Liver (tissue), 3 donors: Measurements from ENCODE around the gene SH3PXD2B.

Source experiments
- CTCF ChIP-seq: fragments of 150-350 bp; IDR thresholded peaks from 2 replicates; pipeline ENCODE4 v1.5.1; 2017; ENCODE audit warnings: improper control_type of control experiment, low read depth, low read length; ENCODE audit not compliant: missing input control
- HNF4A ChIP-seq, 2 donors: conservative IDR thresholded peaks; 2 replicates each; pipeline ENCODE4 v1.6.1; 2016; ENCODE audit warnings: antibody characterized with exemption in 2 of 2, mild to moderate bottlenecking in 2 of 2
- JUND ChIP-seq, 2 donors: IDR thresholded peaks; 2 replicates each; pipeline ENCODE4 v1.6.1; 2016; ENCODE audit warnings: antibody characterized with exemption in 2 of 2
- REST ChIP-seq: IDR thresholded peaks from 2 replicates; pipeline ENCODE4 v1.6.1; 2016; ENCODE audit warnings: antibody characterized with exemption, mild to moderate bottlenecking
- TAF1 ChIP-seq: conservative IDR thresholded peaks from 2 replicates; pipeline ENCODE4 v1.6.1; 2016; ENCODE audit warnings: antibody characterized with exemption, mild to moderate bottlenecking
- donor health status: healthy.
- donor health status: healthy.

- TF ChIP-seq JUND (IDR thresholded peaks at IDR 0.05) (no peak), TAF1 (no peak), REST (no peak), CTCF (no peak), HNF4A (conservative IDR thresholded peaks at IDR 0.05) (no peak)
Measured at GRCh38 chr5:172486451-172486850, 32.1 kb upstream of the SH3PXD2B start.
